ENCODE data around the gene PHYKPL. TPM values are rescaled to one million over a fixed set of nuclear protein-coding genes. Genes with fewer than 3 reads are reported as not detected.

Gene PHYKPL
- total RNA-seq, 2 experiments from 2014 or later = 60.4 to 62.1 TPM

GRCh38 chr5:178177569-178177968, 55.0 kb downstream of the PHYKPL start:
- Mint-ChIP-seq H3K27me3 (peaks cover 2% of the 10 kb centered on the region), H3K27ac (no peak overlapping the region), H3K4me3 (no peak overlapping the region), H3K36me3 (ENCODE audit: low read depth) (no peaks in the 10 kb centered on the region), H3K9me3 (no peaks in the 10 kb centered on the region), H3K4me1 (ENCODE audit: low read depth) (peaks cover 7% of the 10 kb centered on the region)
- no peak for TF ChIP-seq CTCF (IDR thresholded peaks at IDR 0.05)
- ChIA-PET CTCF (interaction anchor here (1.4 kb wide), 1 partner anchor 102 kb away, joined by 3 read pairs; no protein-coding TSS in a partner anchor), POLR2A (interaction anchor here (1.9 kb wide), 1 partner anchor 27 kb away, joined by 7 read pairs; the partner anchor contains the start of gene HNRNPAB)
- no peak for DNase-seq
- intact Hi-C loops (cut with micrococcal nuclease) = no loop called here
- no peak for ATAC-seq

GRCh38 chr5:178176791-178177190, 55.8 kb downstream of the PHYKPL start:
- intact Hi-C loops (cut with micrococcal nuclease) = no loop called here
- DNase-seq (no peak), ATAC-seq (no peak)
- TF ChIP-seq CTCF (IDR thresholded peaks at IDR 0.05) = no peak
- POLR2A ChIA-PET = interaction anchor here (1.9 kb wide), 1 partner anchor 28 kb away, joined by 7 read pairs; the partner anchor contains the start of gene HNRNPAB
- no peaks in the 10 kb centered on the region for H3K4me1 Mint-ChIP-seq (ENCODE audit: low read depth)
- no peaks in the 10 kb centered on the region for H3K9me3 Mint-ChIP-seq
- CTCF ChIA-PET = interaction anchor here (1.4 kb wide), 1 partner anchor 101 kb away, joined by 3 read pairs; no protein-coding TSS in a partner anchor
- peaks cover 2% of the 10 kb centered on the region for H3K27me3 Mint-ChIP-seq
- H3K27ac Mint-ChIP-seq = no peak overlapping the region
- H3K4me3 Mint-ChIP-seq = no peak overlapping the region
- no peaks in the 10 kb centered on the region for H3K36me3 Mint-ChIP-seq (ENCODE audit: low read depth)

GRCh38 chr5:178174456-178174855, 58.1 kb downstream of the PHYKPL start:
- no peaks in the 10 kb centered on the region for H3K4me1 Mint-ChIP-seq (ENCODE audit: low read depth)
- intact Hi-C loops (cut with micrococcal nuclease) = no loop called here
- H3K36me3 Mint-ChIP-seq (ENCODE audit: low read depth) = no peaks in the 10 kb centered on the region
- ChIA-PET CTCF (interaction anchor here (2.9 kb wide), 1 partner anchor 99 kb away, joined by 12 read pairs; no protein-coding TSS in a partner anchor), POLR2A (no interaction called here)
- DNase-seq (no peak), ATAC-seq (no peak)
- H3K27me3 Mint-ChIP-seq = peaks cover 2% of the 10 kb centered on the region
- no peak for TF ChIP-seq CTCF (IDR thresholded peaks at IDR 0.05)
- H3K4me3 Mint-ChIP-seq = no peak overlapping the region
- no peak overlapping the region for H3K27ac Mint-ChIP-seq
- no peaks in the 10 kb centered on the region for H3K9me3 Mint-ChIP-seq

GRCh38 chr5:178170455-178170854, 62.1 kb downstream of the PHYKPL start:
- no peaks in the 10 kb centered on the region for H3K4me1 Mint-ChIP-seq (ENCODE audit: low read depth)
- H3K27ac Mint-ChIP-seq = no peak overlapping the region
- ChIA-PET POLR2A (interaction anchor here (0.6 kb wide), 1 partner anchor 101 kb away, joined by 3 read pairs; no protein-coding TSS in a partner anchor), CTCF (interaction anchor here (1.3 kb wide), 1 partner anchor 94 kb away, joined by 5 read pairs; no protein-coding TSS in a partner anchor)
- H3K36me3 Mint-ChIP-seq (ENCODE audit: low read depth) = no peaks in the 10 kb centered on the region
- intact Hi-C loops (cut with micrococcal nuclease) = no loop called here
- no peaks in the 10 kb centered on the region for H3K9me3 Mint-ChIP-seq
- no peak for DNase-seq
- no peaks in the 10 kb centered on the region for H3K27me3 Mint-ChIP-seq
- TF ChIP-seq CTCF (IDR thresholded peaks at IDR 0.05) = no peak
- no peak for ATAC-seq
- no peak overlapping the region for H3K4me3 Mint-ChIP-seq

- Mint-ChIP-seq H3K27me3 (peaks cover 6% of the 10 kb centered on the region), H3K9me3 (no peaks in the 10 kb centered on the region), H3K27ac (no peak overlapping the region), H3K36me3 (ENCODE audit: low read depth) (no peaks in the 10 kb centered on the region), H3K4me3 (no peak overlapping the region), H3K4me1 (ENCODE audit: low read depth) (peaks cover 6% of the 10 kb centered on the region)
- intact Hi-C loops (cut with micrococcal nuclease) = no loop called here
- no peak for TF ChIP-seq CTCF (IDR thresholded peaks at IDR 0.05)
- ChIA-PET CTCF (interaction anchor here (0.9 to 1.6 kb wide), 2 partner anchors 88 to 90 kb away, joined by 3 to 19 read pairs; no protein-coding TSS in a partner anchor), POLR2A (no interaction called here)
- DNase-seq (no peak), ATAC-seq (no peak)
Measured at GRCh38 chr5:178165581-178165980, 67.0 kb downstream of the PHYKPL start.

Measured in activated CD8-positive, alpha-beta T cell treated with anti-CD3 and anti-CD28 coated beads for 36 hours (primary cell).